ENCODE data around the gene SLC44A4. TPM values are rescaled to one million over a fixed set of nuclear protein-coding genes. Genes with fewer than 3 reads are reported as not detected.

The SLC44A4 gene
- total RNA-seq, 1 donor from 2014 or later = 17.5 TPM

DNA sequence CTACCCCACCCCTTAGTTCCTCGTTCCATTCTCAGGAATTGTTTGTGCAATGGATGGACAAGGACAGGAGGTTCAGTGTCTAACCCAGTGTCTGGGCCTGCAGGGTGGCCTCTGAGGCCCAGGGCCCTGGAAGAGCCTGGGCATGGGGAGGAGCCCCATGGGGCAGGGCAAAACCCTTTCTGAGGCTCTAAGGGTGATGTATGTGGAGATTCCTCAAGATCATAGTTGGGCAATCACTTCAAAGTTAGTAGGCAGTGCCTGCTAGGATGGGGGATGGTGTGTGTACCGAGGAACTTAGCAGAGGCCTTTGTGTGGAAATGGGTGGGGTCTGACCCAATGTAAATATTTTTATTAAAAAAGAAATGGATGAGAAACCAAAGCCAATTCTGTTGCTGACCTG, 42.0 kb upstream of the SLC44A4 start:
- no peak for DNase-seq (ENCODE audit: low spot score, unreplicated experiment)
- no peak overlapping the region for H3K4me3 Mint-ChIP-seq (ENCODE audit: low read depth)
- no peaks in the 10 kb centered on the region for H3K36me3 Mint-ChIP-seq (ENCODE audit: insufficient read depth)
- no peak overlapping the region for H3K27ac Mint-ChIP-seq
- TF ChIP-seq, protein P1, sequence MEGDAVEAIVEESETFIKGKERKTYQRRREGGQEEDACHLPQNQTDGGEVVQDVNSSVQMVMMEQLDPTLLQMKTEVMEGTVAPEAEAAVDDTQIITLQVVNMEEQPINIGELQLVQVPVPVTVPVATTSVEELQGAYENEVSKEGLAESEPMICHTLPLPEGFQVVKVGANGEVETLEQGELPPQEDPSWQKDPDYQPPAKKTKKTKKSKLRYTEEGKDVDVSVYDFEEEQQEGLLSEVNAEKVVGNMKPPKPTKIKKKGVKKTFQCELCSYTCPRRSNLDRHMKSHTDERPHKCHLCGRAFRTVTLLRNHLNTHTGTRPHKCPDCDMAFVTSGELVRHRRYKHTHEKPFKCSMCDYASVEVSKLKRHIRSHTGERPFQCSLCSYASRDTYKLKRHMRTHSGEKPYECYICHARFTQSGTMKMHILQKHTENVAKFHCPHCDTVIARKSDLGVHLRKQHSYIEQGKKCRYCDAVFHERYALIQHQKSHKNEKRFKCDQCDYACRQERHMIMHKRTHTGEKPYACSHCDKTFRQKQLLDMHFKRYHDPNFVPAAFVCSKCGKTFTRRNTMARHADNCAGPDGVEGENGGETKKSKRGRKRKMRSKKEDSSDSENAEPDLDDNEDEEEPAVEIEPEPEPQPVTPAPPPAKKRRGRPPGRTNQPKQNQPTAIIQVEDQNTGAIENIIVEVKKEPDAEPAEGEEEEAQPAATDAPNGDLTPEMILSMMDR (IDR thresholded peaks at IDR 0.05; ENCODE audit: unreplicated experiment) = no peak
- H3K4me1 Mint-ChIP-seq (ENCODE audit: low read depth) = peaks cover 3% of the 10 kb centered on the region
- H3K9me3 Mint-ChIP-seq (ENCODE audit: low read depth) = no peaks in the 10 kb centered on the region
- peaks cover under 1% of the 10 kb centered on the region for H3K27me3 Mint-ChIP-seq

DNA sequence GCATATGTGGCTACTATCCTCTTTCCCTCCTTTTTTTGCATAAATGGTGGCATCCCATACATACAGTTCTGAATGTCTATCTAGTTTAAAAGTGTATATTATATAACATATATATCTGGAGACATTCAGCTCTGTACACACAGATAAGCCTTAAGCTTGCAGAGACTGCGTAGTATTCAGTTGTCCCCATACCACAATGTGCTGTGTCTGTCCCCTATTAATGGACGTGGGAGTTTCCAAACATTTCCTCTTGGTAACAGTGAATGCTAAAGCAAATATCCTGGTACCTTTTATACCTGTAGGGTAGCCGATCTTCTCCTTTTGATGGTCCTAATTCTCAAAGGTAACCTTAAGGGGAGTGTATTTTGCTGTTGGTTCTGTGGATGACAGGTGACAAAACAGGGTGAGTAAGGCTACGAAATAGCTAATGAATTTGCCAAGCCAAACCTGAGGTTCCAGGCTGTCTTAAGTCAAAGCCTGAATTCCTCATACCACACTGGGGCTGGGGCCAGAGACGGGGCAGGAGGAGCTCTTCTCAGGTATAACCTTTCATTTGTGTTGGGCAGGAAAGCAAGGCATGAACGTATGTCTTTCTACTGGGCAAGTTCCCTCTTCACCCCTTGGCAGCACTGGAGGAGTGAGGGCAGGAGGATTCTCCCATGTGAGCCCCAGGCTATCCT, 41.0 kb upstream of the SLC44A4 start:
- peaks cover 2% of the 10 kb centered on the region for H3K27me3 Mint-ChIP-seq
- no peaks in the 10 kb centered on the region for H3K9me3 Mint-ChIP-seq (ENCODE audit: low read depth)
- no peak overlapping the region for H3K27ac Mint-ChIP-seq
- H3K4me3 Mint-ChIP-seq (ENCODE audit: low read depth) = no peak overlapping the region
- TF ChIP-seq, protein P1 (IDR thresholded peaks at IDR 0.05; ENCODE audit: unreplicated experiment) = no peak
- peaks cover 3% of the 10 kb centered on the region for H3K4me1 Mint-ChIP-seq (ENCODE audit: low read depth)
- H3K36me3 Mint-ChIP-seq (ENCODE audit: insufficient read depth) = no peaks in the 10 kb centered on the region
- no peak for DNase-seq (ENCODE audit: low spot score, unreplicated experiment)

DNA sequence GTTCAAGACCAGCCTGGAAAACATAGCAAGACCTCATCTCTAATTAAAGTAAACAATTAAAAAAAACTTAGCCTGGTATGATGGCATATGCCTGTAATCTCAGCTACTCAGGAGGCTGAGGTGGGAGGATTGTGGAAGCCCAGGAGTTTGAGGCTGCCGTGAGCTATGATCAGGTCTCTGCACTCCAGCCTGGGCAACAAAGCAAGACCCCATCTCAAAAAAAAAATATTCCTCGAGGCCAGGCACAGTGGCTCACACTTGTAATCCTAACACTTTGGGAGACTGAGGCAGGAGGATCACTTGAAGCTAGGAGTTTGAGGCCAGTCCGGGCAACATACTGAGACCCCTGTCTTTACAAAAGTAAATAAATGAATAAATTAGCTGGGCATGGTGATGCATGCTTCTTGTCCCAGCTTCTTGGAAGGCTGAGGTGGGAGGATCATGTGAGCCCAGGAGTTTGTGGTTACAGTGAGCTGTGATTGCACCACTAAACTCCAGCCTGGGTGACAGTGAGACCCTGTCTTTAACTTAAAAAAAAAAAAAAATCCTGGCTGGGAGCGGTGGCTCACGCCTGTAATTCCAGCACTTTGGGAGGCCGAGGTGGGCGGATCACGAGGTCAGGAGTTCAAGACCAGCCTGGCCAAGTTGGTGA, 39.4 kb upstream of the SLC44A4 start:
- DNase-seq (ENCODE audit: low spot score, unreplicated experiment) = no peak
- Mint-ChIP-seq H3K27me3 (peaks cover 2% of the 10 kb centered on the region), H3K27ac (no peak overlapping the region), H3K36me3 (ENCODE audit: insufficient read depth) (no peaks in the 10 kb centered on the region), H3K4me1 (ENCODE audit: low read depth) (peaks cover 3% of the 10 kb centered on the region), H3K9me3 (ENCODE audit: low read depth) (no peaks in the 10 kb centered on the region), H3K4me3 (ENCODE audit: low read depth) (no peak overlapping the region)
- TF ChIP-seq, protein P1 (IDR thresholded peaks at IDR 0.05; ENCODE audit: unreplicated experiment) = no peak

DNA sequence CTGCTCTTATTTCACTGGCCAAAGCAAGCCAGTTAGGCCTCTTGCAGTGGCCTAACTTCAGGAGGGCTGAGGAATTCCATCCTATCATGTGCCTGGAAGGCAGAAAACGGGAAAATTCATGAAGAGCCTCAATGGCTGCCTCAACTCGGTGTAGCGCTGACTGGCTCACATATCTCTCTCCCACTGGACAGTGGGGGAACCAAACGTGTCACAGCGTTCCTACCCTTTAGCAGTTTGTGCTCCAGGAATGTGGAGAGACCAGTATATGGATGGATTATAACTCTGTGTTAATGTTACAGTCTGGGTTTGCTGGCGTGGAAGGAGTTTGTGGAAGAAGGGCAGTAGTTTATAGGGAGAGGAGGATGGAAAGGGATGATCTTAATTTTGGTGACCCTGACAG, 37.0 kb upstream of the SLC44A4 start:
- DNase-seq (ENCODE audit: low spot score, unreplicated experiment) = no peak
- Mint-ChIP-seq H3K4me1 (ENCODE audit: low read depth) (no peaks in the 10 kb centered on the region), H3K27ac (no peak overlapping the region), H3K9me3 (ENCODE audit: low read depth) (no peaks in the 10 kb centered on the region), H3K4me3 (ENCODE audit: low read depth) (no peak overlapping the region), H3K36me3 (ENCODE audit: insufficient read depth) (no peaks in the 10 kb centered on the region), H3K27me3 (peaks cover 2% of the 10 kb centered on the region)
- TF ChIP-seq, protein P1 (IDR thresholded peaks at IDR 0.05; ENCODE audit: unreplicated experiment) = no peak

DNA sequence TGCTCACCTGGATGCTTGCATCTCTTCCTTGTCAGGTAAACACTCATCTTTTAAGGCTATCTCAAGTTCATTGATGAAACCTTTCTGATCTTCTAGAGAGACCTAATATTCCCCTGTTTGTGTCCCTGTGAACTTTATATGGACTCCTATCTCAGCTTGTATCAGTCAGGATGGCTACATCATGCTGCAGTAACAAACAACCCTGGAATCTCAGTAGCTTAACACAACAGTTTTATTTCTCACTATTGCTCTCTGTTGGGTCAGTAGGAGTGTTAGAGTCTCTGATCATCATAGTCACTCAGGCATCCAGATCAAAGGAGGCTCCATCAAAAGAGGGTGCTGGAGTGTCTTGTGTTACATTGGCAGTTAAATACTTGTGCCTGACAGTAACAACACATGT, 36.6 kb upstream of the SLC44A4 start:
- Mint-ChIP-seq H3K9me3 (ENCODE audit: low read depth) (no peaks in the 10 kb centered on the region), H3K36me3 (ENCODE audit: insufficient read depth) (no peaks in the 10 kb centered on the region), H3K27me3 (peaks cover 2% of the 10 kb centered on the region), H3K27ac (no peak overlapping the region), H3K4me3 (ENCODE audit: low read depth) (no peak overlapping the region), H3K4me1 (ENCODE audit: low read depth) (no peaks in the 10 kb centered on the region)
- DNase-seq (ENCODE audit: low spot score, unreplicated experiment) = no peak
- TF ChIP-seq, protein P1 (IDR thresholded peaks at IDR 0.05; ENCODE audit: unreplicated experiment) = no peak

All from progenitor cell of endocrine pancreas (in vitro differentiated cells).